Measurements from ENCODE around the gene SPOUT1. TPM values are rescaled to one million over a fixed set of nuclear protein-coding genes. Genes with fewer than 3 reads are reported as not detected.

SPOUT1 gene
- total and polyA plus RNA-seq, 10 of the 15 experiments (the other 5 are each of a cell fraction or from before 2014, with no cell fraction given), result 5.7 to 95.0 (median 40.6) TPM

GRCh38 chr9:128838338-128838737 lies 8.7 kb upstream of the SPOUT1 start (continued):
- no peak for TF ChIP-seq ZBTB4 (CRISPR knock-in tag; IDR thresholded peaks at IDR 0.05)
- no peak for TF ChIP-seq RBBP5 (conservative IDR thresholded peaks at IDR 0.05)
- TF ChIP-seq ZNF274 (IDR thresholded peaks at IDR 0.05; ENCODE audit: insufficient read depth, insufficient read length), result no peak
- no peak for TF ChIP-seq SUZ12 (IDR thresholded peaks at IDR 0.05; ENCODE audit: unreplicated experiment)
- TF ChIP-seq SMARCA5 (IDR thresholded peaks at IDR 0.05), result no peak
- TF ChIP-seq RCOR1 (conservative IDR thresholded peaks at IDR 0.05; ENCODE audit: low read depth, low read length), result no peak
- TF ChIP-seq CUX1 (IDR thresholded peaks at IDR 0.05; ENCODE audit: insufficient replicate concordance, low read depth, low read length), result no peak
- TF ChIP-seq NR2F1 (conservative IDR thresholded peaks at IDR 0.05), result no peak
- TF ChIP-seq MEF2A (IDR thresholded peaks at IDR 0.05; ENCODE audit: insufficient read depth, low read depth, low read length), result no peak
- TF ChIP-seq JUND (IDR thresholded peaks at IDR 0.05; ENCODE audit: low read depth, low read length), result no peak
- no peak for TF ChIP-seq FOS (IDR thresholded peaks at IDR 0.05; ENCODE audit: borderline replicate concordance, extremely low read depth, insufficient read length)

Measured in GM12878 (cell line).